Measurements from ENCODE around the gene CSNK1G3.
"Not testable (repeated sequence)": the region's sequence is repeated elsewhere in the genome, so short reads cannot be mapped to it uniquely, and the experiment has no call there.

Gene CSNK1G3

GRCh38 chr5:123486951-123487655, 24.9 kb upstream of the CSNK1G3 start:
- Histone ChIP-seq H3K36me3 (ENCODE audit: low read depth) (no peaks in the 10 kb centered on the region), H3K9me3 (ENCODE audit: severe bottlenecking) (no peaks in the 10 kb centered on the region), H3K27ac (ENCODE audit: poor library complexity, severe bottlenecking) (no peak overlapping the region), H3K4me1 (ENCODE audit: insufficient read depth, poor library complexity, severe bottlenecking) (peaks cover 9% of the 10 kb centered on the region), H3K27me3 (ENCODE audit: insufficient read depth, poor library complexity, severe bottlenecking) (no peaks in the 10 kb centered on the region), H3K4me3 (ENCODE audit: severe bottlenecking) (no peak overlapping the region)
- ATAC-seq (ENCODE audit: low read depth) = peak; percentile 52; the same call in 2 of the 3 replicates
- TF ChIP-seq CTCF (IDR thresholded peaks at IDR 0.05; ENCODE audit: poor library complexity, severe bottlenecking) = no peak
- no peak for DNase-seq (ENCODE audit: low spot score)

GRCh38 chr5:123490974-123491373, 21.0 kb upstream of the CSNK1G3 start:
- no peak overlapping the region for H3K4me3 ChIP-seq (ENCODE audit: severe bottlenecking)
- H3K27ac ChIP-seq (ENCODE audit: poor library complexity, severe bottlenecking) = no peak overlapping the region
- peaks cover under 1% of the 10 kb centered on the region for H3K4me1 ChIP-seq (ENCODE audit: insufficient read depth, poor library complexity, severe bottlenecking)
- no peak for TF ChIP-seq CTCF (IDR thresholded peaks at IDR 0.05; ENCODE audit: poor library complexity, severe bottlenecking)
- no peaks in the 10 kb centered on the region for H3K36me3 ChIP-seq (ENCODE audit: low read depth)
- DNase-seq (ENCODE audit: low spot score) = no peak
- ATAC-seq (ENCODE audit: low read depth) = no peak
- no peaks in the 10 kb centered on the region for H3K27me3 ChIP-seq (ENCODE audit: insufficient read depth, poor library complexity, severe bottlenecking)
- no peaks in the 10 kb centered on the region for H3K9me3 ChIP-seq (ENCODE audit: severe bottlenecking)

GRCh38 chr5:123495211-123495610, 16.8 kb upstream of the CSNK1G3 start:
- H3K9me3 ChIP-seq (ENCODE audit: severe bottlenecking); H3K4me3 ChIP-seq (ENCODE audit: severe bottlenecking); H3K27me3 ChIP-seq (ENCODE audit: insufficient read depth, poor library complexity, severe bottlenecking); H3K36me3 ChIP-seq (ENCODE audit: low read depth); ATAC-seq (ENCODE audit: low read depth); H3K4me1 ChIP-seq (ENCODE audit: insufficient read depth, poor library complexity, severe bottlenecking); DNase-seq (ENCODE audit: low spot score); H3K27ac ChIP-seq (ENCODE audit: poor library complexity, severe bottlenecking): not testable (repeated sequence)

GRCh38 chr5:123496892-123497291, 15.1 kb upstream of the CSNK1G3 start:
- TF ChIP-seq CTCF (IDR thresholded peaks at IDR 0.05; ENCODE audit: poor library complexity, severe bottlenecking) = no peak
- H3K27ac ChIP-seq (ENCODE audit: poor library complexity, severe bottlenecking) = no peak overlapping the region
- H3K36me3 ChIP-seq (ENCODE audit: low read depth) = no peaks in the 10 kb centered on the region
- peaks cover 8% of the 10 kb centered on the region for H3K4me1 ChIP-seq (ENCODE audit: insufficient read depth, poor library complexity, severe bottlenecking)
- no peaks in the 10 kb centered on the region for H3K27me3 ChIP-seq (ENCODE audit: insufficient read depth, poor library complexity, severe bottlenecking)
- no peak overlapping the region for H3K4me3 ChIP-seq (ENCODE audit: severe bottlenecking)
- ATAC-seq (ENCODE audit: low read depth) = peak; percentile 33; the same call in 2 of the 3 replicates
- no peaks in the 10 kb centered on the region for H3K9me3 ChIP-seq (ENCODE audit: severe bottlenecking)
- DNase-seq (ENCODE audit: low spot score) = no peak

- no peak for TF ChIP-seq CTCF (IDR thresholded peaks at IDR 0.05; ENCODE audit: poor library complexity, severe bottlenecking)
- Histone ChIP-seq H3K4me3 (ENCODE audit: severe bottlenecking) (no peak overlapping the region), H3K27me3 (ENCODE audit: insufficient read depth, poor library complexity, severe bottlenecking) (no peaks in the 10 kb centered on the region), H3K9me3 (ENCODE audit: severe bottlenecking) (no peaks in the 10 kb centered on the region), H3K36me3 (ENCODE audit: low read depth) (no peaks in the 10 kb centered on the region), H3K4me1 (ENCODE audit: insufficient read depth, poor library complexity, severe bottlenecking) (peaks cover 8% of the 10 kb centered on the region), H3K27ac (ENCODE audit: poor library complexity, severe bottlenecking) (no peak overlapping the region)
- DNase-seq (ENCODE audit: low spot score) = no peak
- no peak for ATAC-seq (ENCODE audit: low read depth)
Observed at GRCh38 chr5:123500471-123500870, 11.5 kb upstream of the CSNK1G3 start.

Measured in RWPE2 (cell line).